ENCODE measurements around the gene IL17C.

IL17C gene

DNA sequence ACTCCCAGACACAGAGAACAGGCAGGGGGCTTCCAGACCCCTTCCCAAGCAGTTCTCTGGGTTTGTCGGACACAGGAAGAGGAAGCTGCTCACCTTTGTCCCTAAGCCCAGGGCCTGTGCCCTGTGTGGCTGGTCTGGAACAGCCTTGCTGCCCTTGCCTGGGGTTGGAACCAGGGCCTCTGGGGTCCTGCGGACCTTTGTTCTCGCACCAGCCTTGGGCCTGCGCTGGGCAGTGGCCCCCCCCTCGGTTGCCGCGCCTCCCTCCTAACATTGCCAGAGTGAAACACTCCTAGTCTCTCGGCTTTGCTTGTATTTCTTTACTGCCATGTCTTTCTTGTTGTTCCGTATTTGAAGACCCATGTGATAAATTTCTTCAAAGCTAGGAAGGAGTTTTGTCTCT lies 8.5 kb upstream of the IL17C start:
- no peak for DNase-seq

DNA sequence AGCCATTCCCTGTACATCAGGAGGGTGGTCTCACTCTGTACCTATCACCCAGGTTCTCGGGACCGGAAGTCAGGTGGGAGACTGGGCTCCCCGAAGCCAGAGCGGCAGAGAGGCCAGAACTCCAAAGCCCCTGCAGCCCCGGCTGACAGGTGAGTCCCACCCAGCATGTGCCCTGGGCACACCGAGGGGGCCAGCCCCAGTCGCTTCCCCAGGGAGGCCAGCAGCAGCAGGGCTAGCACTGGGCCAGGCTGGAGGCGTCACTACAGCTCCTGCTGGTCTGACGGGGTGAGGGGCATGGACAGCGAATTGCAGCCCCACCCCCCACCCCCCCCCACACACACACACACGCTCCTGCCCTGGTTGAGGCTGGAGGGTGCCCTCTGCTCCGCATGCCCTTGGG lies 7.9 kb upstream of the IL17C start:
- DNase-seq: no peak

DNA sequence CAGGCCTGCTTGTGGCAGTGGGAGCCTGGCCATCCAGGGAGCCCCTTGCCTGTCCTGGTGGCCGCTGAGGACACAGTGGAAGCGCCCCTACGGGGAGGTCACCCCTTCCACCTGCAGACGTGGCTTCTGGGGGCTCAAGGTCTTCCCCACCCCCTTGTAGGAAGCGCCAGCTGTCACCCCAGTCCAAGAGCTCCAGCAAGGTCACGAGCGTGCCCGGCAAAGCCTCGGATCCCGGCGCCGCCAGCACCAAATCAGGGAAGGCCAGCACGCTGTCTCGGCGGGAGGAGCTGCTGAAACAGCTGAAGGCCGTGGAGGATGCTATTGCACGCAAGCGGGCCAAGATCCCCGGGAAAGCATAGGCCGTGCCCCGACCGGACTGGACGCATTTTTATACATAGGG lies 7.4 kb upstream of the IL17C start:
- DNase-seq: no peak

DNA sequence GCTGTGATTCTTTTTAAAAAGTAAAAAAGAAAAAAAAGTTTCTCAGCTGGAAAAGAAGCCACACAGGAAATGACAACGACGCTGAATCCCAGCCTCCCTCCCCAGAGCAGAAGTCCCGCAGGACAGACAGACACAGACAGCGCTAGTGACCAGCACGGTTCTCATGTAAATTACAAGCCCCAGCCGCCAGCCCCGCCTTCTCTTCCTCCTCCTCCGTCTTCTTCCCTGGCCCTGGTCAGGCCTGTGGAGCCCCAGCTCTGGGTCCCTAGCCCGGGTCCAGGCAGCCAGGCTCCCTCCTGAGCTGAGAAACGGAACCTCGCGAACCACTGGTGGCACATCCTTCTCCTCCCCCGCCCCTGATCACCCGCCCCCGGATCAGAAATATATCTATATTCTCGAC lies 7.0 kb upstream of the IL17C start:
- no peak for DNase-seq

DNA sequence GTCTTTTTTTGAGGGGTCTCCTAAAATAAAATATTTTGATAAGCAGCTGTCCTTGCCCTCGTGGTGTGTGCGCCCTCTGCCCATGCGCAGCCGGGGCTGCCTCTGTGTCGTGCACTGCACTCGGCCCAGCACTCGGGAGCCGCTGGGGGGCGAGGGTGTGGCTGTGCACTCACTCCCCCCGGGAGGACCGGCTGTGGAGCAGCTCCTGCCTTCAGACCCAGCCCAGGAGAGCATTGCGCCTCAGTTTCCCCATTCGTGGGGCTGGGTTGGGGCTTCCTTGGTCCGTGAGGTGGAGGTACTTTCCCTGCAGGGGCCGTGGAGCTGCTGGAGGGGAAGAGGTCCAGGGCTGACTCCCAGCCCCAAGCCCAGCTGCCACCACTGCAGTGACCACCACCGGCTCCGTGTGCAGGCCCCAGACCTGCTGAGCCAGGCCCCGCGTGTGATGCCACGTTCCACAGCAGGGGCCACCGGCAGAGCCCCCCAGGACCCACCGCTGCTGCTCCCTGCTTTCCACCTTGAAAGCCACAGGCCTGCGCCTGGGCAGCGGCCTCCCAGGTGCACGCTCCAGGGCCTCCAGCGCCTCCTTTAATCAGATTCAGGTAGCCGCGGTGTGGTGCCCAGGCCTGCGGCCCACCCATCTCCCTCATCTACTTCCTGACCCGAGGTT lies 6.3 kb upstream of the IL17C start:
- no peak for DNase-seq

DNA sequence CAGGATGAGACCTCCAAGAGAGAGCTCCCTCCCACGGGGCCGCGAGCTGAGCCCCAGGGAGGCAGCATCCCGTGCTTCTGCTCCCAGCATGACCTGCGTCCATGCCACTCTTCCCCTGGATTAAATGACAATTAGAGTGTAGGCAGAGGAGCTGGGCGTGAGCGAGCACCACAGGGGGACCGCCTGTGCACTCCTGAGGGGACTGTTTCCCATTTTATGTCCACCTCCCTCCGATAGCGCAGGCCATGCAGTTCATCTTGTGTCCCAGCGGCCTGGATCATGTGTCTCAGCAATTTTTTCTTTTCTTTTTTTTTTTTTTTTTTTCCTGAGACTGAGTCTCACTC lies 5.8 kb upstream of the IL17C start:
- DNase-seq: no peak

DNA sequence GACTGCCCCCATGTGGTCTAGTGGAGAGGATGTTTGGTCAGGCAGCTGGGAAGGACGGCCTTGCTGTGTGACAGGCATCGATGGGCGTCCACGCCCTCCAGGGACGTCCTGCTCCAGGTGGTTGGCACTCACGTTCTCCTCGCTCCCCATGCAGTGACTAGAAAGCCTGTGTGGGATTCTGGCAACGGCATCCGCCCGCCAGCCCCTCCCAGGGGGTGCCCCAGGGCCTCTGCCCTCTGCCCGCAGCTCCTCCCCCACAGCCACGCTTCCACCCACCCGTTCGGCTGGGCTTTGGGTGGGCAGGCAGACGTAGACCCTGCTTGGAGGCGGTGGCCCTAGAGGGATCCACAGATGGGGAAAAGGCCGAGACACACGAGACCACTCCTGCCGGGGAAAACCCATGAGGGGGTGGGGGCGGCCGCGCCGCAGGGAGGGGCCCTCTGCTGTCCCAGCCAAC lies 4.7 kb upstream of the IL17C start:
- peak; percentile 25 for DNase-seq

DNA sequence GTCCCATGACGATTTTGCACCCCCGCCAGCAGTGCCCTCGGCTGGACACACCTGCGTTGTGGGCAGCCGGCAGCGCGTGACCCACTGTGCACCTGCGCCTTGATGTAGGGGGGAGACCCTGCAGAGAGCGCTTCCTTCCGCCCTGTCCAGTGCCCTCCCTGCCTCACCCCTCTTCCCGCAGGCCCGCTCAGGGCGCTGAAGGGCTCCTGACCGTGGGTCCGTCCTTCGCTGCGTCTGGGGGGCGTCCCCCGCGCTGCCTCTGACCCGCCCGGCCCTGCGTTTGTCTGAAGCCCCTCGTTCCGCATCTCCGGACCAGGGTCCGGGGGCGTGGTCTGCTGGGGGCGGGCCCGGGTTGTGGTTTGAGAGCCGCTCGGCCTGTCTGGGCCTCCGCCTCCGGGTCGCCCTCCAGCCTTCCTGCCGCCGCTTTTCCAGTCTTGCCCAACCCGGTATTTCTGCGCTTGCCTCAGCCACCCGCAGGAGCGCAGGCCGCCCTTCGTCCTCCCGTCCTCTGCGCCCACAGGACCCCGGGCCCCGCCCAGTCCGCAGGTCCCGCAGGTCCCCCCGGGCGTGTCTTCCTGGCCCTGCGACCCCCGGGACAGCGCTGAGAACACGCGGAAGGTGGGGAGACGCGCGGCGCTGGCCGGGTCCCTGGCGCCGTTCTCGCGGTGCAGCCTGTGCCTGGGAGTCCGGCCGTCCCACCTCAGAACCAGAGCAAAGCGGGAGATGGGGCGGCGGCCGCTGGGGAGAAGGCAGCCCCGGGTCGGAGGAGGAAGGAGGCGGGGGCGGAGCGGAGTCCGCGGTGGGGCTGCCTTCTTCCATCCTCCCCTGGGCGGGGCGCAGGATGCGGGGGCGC lies 4.0 kb upstream of the IL17C start:
- DNase-seq: peak; percentile 26

DNA sequence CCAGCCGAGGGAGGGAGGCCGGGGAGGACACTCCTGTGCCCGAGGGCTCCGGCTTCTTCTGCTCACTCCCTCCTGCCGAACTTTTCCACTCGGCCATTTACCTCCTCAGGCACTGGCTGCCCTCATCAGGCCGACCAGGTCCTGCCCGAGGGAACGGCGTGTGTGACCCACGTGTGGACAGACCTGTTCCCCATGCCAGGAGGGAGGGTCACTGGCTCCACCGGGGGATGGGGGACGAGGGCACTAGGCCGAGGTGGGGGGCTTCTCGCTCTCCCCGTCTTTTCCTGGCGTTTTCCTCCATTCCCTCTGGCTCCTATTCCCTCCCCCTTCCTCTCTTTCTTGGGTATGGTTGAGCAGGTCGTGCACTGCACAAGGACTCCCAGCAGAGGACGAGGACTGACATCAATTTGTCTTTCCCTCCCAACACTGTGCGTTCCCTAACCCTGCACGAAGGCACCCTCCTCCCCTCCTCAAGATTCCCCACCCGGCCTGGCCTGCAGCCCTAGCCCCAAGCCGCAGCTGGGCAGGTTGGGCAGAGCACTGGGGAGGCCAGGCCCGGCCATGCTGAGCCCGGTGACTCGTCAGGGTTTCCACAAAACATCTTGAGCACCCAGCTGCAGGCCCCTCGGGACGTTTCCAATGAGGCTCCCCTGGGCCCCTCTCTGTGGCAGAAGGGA lies 3.2 kb upstream of the IL17C start:
- DNase-seq: no peak

DNA sequence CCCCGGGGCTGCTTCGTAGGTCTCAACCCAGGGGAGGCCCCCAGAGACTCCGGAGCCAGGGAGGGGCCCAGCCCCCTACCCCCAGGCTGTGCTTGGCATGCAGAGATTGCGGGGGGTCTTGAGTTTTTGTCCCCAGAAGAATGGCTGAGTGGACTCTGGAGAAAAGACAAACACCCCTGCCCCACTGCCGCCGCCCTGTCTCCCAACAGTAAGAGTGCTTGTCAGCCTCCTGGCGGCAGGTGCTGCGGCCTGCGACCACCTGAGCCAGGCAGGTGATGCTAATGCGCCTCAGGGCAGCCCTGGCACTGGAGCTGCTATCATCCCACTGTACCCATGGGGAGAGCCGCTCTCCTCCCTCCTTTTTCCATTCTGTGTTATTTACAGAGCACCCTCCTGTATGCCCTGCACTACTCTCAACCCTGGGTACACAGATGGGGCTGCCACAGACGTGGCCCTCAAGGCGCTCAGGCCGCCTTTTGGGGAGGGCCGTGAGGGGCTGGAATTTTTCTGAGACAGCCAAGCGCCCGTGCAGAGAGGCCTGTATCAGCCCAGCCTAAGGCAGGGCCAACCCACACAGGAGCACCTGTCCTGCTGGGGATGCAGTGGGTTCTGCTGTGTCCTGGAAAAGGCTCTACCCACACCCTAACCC lies 2.6 kb upstream of the IL17C start:
- no peak for DNase-seq

DNA sequence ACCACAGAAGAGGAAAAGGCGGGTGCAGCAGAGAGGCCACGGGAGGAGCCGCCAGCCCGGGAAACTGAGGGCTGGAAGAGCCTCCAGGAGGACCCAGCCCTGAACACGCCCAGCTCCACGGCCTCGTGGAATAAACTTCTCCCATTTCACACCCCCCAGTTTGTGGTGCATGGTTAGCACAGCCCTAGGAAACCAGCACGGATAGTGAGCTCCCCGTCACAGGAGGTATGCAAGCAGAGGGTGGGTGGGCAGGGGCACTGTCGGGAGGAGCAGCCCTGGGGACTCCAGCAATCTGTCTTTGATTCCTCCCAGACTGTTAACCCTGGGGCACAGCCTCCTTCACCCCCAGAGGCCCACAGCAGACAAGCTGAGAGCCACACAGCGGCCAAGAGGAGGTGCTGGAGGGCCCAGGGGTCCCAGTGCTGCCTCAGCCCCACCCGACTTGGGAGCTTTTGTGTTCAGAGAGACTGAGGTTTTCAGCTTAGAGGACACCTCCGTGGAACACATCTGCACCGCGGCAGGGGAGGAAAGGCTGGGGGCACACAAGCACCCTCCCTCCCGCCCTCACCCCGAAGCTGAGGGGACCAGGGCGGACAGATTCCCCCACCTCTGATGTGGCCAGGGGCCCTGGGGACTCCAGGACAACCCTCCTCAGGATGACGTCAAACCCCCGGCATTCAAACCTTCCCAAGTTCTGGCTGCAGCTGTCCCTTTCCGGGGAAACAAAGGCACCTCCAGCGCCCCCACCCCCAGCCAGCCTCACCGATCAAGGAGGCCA lies 1.7 kb upstream of the IL17C start:
- DNase-seq: no peak

DNA sequence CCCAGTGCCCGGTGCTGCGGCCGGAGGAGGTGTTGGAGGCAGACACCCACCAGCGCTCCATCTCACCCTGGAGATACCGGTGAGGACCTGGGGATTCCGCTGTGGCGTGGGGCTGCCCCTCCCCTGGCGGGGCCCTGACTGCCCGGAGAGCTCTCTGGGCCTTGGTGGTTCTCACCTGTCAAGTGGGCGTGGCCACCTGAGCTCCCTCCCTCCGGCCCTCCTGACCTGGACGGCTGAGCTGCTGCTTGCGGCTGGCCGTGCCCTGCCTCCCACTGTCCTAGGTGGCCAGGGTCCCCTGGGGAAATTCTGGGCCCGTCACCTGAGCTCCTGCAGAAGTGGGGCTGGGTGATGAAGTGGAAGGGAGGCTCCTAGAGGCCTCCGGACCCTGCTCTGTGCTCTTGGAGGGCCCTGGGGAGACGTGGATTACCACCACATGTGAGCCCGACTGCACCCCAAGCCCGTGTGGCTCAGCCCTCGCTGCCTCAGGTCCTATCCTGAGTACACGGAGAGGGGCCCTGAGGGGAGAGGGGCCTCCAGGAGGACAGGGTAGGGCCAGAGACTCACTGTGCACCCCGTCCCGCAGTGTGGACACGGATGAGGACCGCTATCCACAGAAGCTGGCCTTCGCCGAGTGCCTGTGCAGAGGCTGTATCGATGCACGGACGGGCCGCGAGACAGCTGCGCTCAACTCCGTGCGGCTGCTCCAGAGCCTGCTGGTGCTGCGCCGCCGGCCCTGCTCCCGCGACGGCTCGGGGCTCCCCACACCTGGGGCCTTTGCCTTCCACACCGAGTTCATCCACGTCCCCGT lies 1.1 kb downstream of the IL17C start:
- no peak for DNase-seq

DNA sequence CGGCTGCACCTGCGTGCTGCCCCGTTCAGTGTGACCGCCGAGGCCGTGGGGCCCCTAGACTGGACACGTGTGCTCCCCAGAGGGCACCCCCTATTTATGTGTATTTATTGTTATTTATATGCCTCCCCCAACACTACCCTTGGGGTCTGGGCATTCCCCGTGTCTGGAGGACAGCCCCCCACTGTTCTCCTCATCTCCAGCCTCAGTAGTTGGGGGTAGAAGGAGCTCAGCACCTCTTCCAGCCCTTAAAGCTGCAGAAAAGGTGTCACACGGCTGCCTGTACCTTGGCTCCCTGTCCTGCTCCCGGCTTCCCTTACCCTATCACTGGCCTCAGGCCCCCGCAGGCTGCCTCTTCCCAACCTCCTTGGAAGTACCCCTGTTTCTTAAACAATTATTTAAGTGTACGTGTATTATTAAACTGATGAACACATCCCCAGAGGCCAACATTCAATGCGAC lies 1.7 kb downstream of the IL17C start:
- DNase-seq: no peak

DNA sequence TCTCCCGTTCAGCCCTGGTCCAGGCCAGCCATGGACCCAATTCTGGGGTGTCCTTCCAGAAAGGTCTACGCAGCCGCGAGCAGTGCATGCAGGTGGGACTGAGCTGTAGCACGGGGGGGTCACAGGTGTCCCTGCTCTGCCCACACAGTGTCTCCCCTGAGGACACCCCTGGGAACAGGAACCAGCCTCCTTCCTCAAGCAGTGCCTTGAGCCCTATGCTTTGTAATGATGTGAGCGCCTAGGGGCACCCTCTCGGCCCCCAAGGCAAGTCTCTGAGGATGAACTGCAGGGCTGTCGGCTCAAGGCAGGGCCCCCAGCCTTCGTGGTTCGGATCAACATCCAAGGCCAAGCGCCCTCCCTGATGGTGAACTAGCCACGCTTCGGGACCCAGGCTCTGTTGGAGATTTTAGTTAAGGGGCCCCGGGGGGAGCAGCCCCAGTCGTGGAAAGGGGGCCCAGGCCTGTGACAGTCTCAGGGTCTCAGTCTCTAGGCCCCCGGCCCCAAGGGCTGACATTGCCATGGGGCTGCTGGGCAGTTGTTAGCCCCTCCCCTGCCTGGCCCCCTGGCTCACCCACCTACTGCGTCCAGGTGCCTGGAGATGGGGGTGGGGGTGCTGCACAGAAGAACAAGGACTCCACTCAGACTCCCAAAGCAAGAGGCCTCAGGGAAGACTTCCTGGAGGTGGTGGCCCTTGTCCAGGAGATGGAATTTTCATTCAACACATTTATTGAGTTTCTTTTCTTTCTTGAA lies 2.3 kb downstream of the IL17C start:
- no peak for DNase-seq

DNA sequence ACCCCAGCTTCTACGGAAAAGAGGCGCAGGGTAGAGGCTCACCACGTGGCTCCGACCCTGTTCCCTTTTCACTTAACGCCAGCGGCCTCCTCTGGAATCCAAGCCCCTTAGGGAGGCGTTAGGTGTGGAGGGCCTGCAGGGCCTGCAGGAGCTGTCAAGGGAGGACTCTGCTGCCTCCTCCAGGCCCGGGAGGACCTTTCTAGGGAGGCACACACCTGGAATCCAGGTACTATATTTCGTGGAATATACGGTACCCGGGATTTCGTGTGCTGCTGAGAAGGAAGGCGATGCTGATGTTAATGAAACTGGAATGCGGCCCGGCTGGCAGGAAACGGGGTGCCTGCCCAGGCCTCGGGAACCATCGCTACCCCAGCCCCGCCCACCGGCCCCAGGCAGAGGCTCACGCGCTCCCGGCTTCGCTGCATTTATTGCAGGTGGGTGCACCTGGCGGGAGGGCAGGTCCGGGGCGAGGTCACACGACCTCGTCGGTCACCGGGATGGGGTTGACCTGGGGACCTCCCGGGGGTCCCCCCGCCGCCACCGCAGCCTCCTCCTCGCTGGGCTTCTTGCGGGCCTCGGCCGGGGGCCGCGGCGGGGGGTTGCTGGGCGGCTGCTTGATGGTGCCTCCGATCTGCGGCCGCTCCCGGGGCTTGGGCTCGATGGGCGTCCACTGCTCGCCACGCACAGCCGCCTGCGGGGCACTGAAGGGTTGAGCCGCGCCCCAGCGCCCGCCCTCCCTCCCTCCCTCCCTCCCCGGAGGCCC lies 4.7 kb downstream of the IL17C start:
- no peak for DNase-seq

DNA sequence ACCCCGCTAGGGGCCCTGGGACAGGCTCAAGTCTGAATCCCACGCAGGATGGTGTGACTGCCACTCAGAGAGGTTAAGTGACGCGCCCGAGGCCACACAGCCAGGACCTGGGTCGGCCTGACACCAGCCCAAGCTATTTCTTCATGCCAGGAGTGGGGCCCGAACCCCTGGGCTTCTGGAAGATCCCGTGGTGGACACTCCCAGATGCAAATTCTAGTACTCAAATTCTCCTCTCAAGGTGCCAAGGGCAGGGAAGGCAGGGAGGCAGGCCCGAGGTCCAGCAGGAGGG lies 5.2 kb downstream of the IL17C start:
- no peak for DNase-seq

DNA sequence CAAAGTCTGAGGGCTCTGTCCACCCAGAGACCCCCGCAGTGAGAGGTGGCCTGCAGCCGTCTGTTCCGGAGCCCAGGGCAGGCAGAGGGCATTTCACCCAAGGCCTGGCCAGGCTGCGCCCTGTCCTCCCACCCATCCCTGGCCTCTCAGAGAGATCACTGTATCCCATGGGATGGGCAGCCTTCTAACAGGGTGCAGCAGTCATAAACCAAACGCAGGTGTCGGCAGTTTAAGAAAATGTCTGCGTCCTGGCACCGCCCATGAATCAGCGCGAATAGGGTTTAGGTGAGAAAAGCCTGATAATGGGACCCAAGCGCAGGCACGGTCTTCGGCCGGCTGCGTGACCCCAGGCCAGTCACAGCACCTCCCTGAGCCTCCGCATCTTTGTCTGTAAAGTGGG lies 7.1 kb downstream of the IL17C start:
- no peak for DNase-seq

DNA sequence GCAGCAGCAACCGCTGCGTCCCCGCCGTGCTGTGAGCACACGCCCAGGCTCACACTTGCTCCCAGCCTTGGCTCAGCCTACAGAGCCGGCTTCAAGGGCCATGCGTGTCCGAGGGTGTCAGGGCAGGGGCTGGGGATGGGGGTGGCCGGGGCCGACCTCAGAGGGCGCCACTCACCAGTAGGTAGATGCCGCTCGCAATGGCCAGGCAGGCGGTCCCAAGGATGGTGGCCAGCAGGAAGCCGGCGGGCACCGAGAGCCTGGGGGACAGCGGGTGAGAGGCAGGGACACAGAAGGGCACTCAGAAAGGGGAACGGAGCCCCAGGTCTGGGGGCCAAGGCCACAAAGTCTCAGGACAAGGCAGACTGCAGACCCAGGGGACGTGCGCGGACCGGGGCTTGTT lies 7.6 kb downstream of the IL17C start:
- no peak for DNase-seq

DNA sequence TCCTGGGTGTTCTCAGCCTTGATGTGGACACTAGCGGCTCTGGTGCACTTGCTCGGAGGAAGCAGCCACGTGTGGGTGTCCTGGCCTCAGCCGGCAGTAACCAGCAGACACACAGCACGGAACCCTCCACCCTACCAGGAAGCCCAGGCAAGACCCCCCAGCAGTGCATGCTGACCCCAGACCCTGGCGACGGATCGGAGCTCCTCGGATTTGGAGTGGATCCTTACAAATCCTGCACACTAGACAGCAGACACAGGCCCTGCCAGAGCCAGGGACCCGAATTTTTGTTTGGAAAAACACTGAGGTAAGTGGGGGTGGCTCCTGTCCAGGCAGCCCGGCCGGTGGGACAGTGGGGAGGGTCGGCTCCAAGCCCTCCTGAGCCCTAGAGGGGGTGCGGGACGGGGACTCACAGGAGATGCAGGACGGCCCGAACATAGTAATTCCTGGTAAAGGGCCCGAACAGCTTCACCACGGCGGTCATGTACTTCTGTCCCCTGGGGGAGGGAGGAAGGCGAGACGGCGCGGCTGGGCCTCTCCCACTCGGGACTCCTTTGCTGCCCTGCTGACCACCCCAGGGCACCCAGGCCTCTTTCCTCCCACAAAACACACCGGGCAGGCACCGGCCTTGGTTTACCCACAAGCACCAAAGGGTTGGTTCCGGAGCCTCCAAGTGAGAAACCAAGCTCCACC lies 8.1 kb downstream of the IL17C start:
- no peak for DNase-seq
